Measurements from ENCODE around the gene OR10H3.

GRCh38 chr19:15775249-15775648 is 37.5 kb downstream of the OR10H3 start:
- TF ChIP-seq YY1 (IDR thresholded peaks at IDR 0.05; ENCODE audit: extremely low read depth, insufficient replicate concordance, low read depth, low read length): no peak
- TF ChIP-seq, protein P1, sequence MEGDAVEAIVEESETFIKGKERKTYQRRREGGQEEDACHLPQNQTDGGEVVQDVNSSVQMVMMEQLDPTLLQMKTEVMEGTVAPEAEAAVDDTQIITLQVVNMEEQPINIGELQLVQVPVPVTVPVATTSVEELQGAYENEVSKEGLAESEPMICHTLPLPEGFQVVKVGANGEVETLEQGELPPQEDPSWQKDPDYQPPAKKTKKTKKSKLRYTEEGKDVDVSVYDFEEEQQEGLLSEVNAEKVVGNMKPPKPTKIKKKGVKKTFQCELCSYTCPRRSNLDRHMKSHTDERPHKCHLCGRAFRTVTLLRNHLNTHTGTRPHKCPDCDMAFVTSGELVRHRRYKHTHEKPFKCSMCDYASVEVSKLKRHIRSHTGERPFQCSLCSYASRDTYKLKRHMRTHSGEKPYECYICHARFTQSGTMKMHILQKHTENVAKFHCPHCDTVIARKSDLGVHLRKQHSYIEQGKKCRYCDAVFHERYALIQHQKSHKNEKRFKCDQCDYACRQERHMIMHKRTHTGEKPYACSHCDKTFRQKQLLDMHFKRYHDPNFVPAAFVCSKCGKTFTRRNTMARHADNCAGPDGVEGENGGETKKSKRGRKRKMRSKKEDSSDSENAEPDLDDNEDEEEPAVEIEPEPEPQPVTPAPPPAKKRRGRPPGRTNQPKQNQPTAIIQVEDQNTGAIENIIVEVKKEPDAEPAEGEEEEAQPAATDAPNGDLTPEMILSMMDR (IDR thresholded peaks at IDR 0.05 in 2 of 3, conservative IDR thresholded peaks at IDR 0.05 in 1 of 3; ENCODE audit: borderline replicate concordance in 1 of 3, insufficient read depth in 1 of 3, low read depth in 2 of 3, low read length in 2 of 3): no peak
